GM23338 (cell line): ENCODE data around the gene ACO2. TPM values are rescaled to one million over a fixed set of nuclear protein-coding genes. Genes with fewer than 3 reads are reported as not detected.

Experiments
- ATAC-seq: fragments of 200-7000 bp; cut with Tn5 transposase; 3 replicates; pipeline ENCODE4 v1.9.1; 2020
- DNase-seq: peaks from one replicate; pipeline ENCODE4 v3.0.0-alpha.2; 2015; ENCODE audit warnings: low spot score
- H2AFZ ChIP-seq: fragments of 200-600 bp; sonication (generic); 2 replicates; pipeline ENCODE4 v1.8.0; 2016; ENCODE audit warnings: antibody characterized with exemption, mild to moderate bottlenecking, moderate library complexity
- H3F3A ChIP-seq: fragments of 200-600 bp; sonication (generic); replicated peaks from 2 replicates; pipeline ENCODE4 v1.8.0; 2017; ENCODE audit warnings: antibody characterized with exemption, mixed run types, low read depth
- H3K27ac ChIP-seq: fragments of 200-600 bp; sonication (generic); 2 replicates; pipeline ENCODE4 v1.6.1; 2016; ENCODE audit warnings: low read depth
- H3K27me3 ChIP-seq: fragments of 200-600 bp; sonication (generic); 2 replicates; pipeline ENCODE4 v1.8.0; 2016; ENCODE audit warnings: mild to moderate bottlenecking, mixed run types, moderate library complexity; ENCODE audit not compliant: insufficient read depth
- H3K36me3 ChIP-seq: fragments of 200-600 bp; sonication (generic); 2 replicates; pipeline ENCODE4 v1.8.0; 2016; ENCODE audit warnings: mild to moderate bottlenecking; ENCODE audit not compliant: insufficient read depth
- H3K4me1 ChIP-seq: fragments of 200-600 bp; sonication (generic); 2 replicates; pipeline ENCODE4 v1.8.0; 2016; ENCODE audit warnings: mild to moderate bottlenecking, moderate library complexity; ENCODE audit not compliant: insufficient read depth
- H3K4me2 ChIP-seq: fragments of 200-600 bp; sonication (generic); 2 replicates; pipeline ENCODE4 v1.7.1; 2017; ENCODE audit warnings: mixed run types
- H3K4me3 ChIP-seq: fragments of 200-600 bp; sonication (generic); 2 replicates; pipeline ENCODE4 v1.6.1; 2016; ENCODE audit warnings: mixed run types
- H3K79me2 ChIP-seq: fragments of 200-600 bp; sonication (generic); replicated peaks from 2 replicates; pipeline ENCODE4 v1.8.0; 2017; ENCODE audit warnings: mild to moderate bottlenecking; ENCODE audit not compliant: insufficient read depth
- H3K9me2 ChIP-seq: fragments of 200-600 bp; sonication (generic); 2 replicates; pipeline ENCODE4 v1.8.0; 2017; ENCODE audit not compliant: insufficient read depth
- H4K20me1 ChIP-seq: fragments of 200-600 bp; sonication (generic); replicated peaks from 2 replicates; pipeline ENCODE4 v1.8.0; 2017; ENCODE audit warnings: mild to moderate bottlenecking; ENCODE audit not compliant: insufficient read depth
- H3K27ac Mint-ChIP-seq: 2 replicates; pipeline ENCODE4 v1.8.0; 2020; ENCODE audit warnings: inconsistent platforms, mild to moderate bottlenecking, moderate library complexity, mixed read lengths
- H3K27me3 Mint-ChIP-seq: 3 replicates; pipeline ENCODE4 v1.8.0; 2022; ENCODE audit warnings: low read depth, mild to moderate bottlenecking, moderate library complexity, mixed read lengths, inconsistent platforms; ENCODE audit not compliant: insufficient read depth, poor library complexity
- H3K36me3 Mint-ChIP-seq: 3 replicates; pipeline ENCODE4 v1.8.0; 2021; ENCODE audit warnings: low read depth, mild to moderate bottlenecking, inconsistent platforms, moderate library complexity, mixed read lengths
- H3K4me1 Mint-ChIP-seq: 3 replicates; pipeline ENCODE4 v1.8.0; 2020; ENCODE audit warnings: mild to moderate bottlenecking, inconsistent platforms, mixed read lengths
- H3K4me3 Mint-ChIP-seq: 3 replicates; pipeline ENCODE4 v1.8.0; 2021; ENCODE audit warnings: moderate library complexity, mild to moderate bottlenecking, inconsistent platforms, mixed read lengths
- H3K9me3 Mint-ChIP-seq: 3 replicates; pipeline ENCODE4 v1.8.0; 2020; ENCODE audit warnings: moderate library complexity, mild to moderate bottlenecking, inconsistent platforms, mixed read lengths
- EZH2phosphoT487 ChIP-seq: fragments of 200-600 bp; sonication (generic); IDR thresholded peaks from one replicate; pipeline ENCODE4 v1.8.1; 2018; ENCODE audit warnings: antibody characterized with exemption; ENCODE audit not compliant: unreplicated experiment
- REST ChIP-seq: IDR thresholded peaks from one replicate; pipeline ENCODE4 v1.6.1; 2018; ENCODE audit warnings: antibody characterized with exemption; ENCODE audit not compliant: unreplicated experiment
- STAT1 ChIP-seq: IDR thresholded peaks from one replicate; pipeline ENCODE4 v1.6.1; 2016; ENCODE audit warnings: antibody characterized with exemption; ENCODE audit not compliant: unreplicated experiment
- ZNF462 ChIP-seq: fragments of 250-450 bp; sonication (Bioruptor Pico); IDR thresholded peaks from 2 replicates; pipeline ENCODE4 v1.5.0; 2020; ENCODE audit warnings: mild to moderate bottlenecking, moderate library complexity
- polyA plus RNA-seq: library from polyadenylated mRNA; unstranded; fragments of >200 nt; fragmentation: Nextera tagmentation; extraction: Ambion mirVana; gene quantifications from 2 replicates; pipeline ENCODE4 v1.2.1, GENCODE V29; 2016
- total RNA-seq: library from RNA; depleted of rRNA; stranded (reverse); fragments of >200 nt; shearing (Covaris generic); gene quantifications from 2 replicates; pipeline ENCODE4 v1.2.3, GENCODE V29; 2014

The ACO2 gene
- total and polyA plus RNA-seq, 2 experiments from 2014 or later = 36.2 to 79.7 TPM

- Histone ChIP-seq H3K4me1 (no peaks in the 10 kb centered on the region), H3F3A (peaks cover 4% of the 10 kb centered on the region; the same call in 1 of the 2 replicates), H3K27ac (no peak overlapping the region), H3K9me2 (no peaks in the 10 kb centered on the region), H4K20me1 (no peaks in the 10 kb centered on the region; the same call in 1 of the 2 replicates), H3K27me3 (no peaks in the 10 kb centered on the region), H3K79me2 (no peaks in the 10 kb centered on the region), H3K4me3 (no peak overlapping the region), H3K4me2 (no peak overlapping the region), H3K36me3 (no peaks in the 10 kb centered on the region), H2AFZ (no peak overlapping the region)
- H3K4me1 Mint-ChIP-seq = no peaks in the 10 kb centered on the region
- no peak overlapping the region for H3K27ac Mint-ChIP-seq
- no peak for DNase-seq
- H3K36me3 Mint-ChIP-seq = peaks cover 28% of the 10 kb centered on the region
- ATAC-seq = no peak
- H3K9me3 Mint-ChIP-seq = no peaks in the 10 kb centered on the region
- TF ChIP-seq REST = no peak
- no peak for TF ChIP-seq STAT1
- TF ChIP-seq ZNF462 = no peak
- TF ChIP-seq EZH2phosphoT487 = no peak
- H3K27me3 Mint-ChIP-seq = peaks cover 4% of the 10 kb centered on the region
- H3K4me3 Mint-ChIP-seq = no peak overlapping the region
Observed at GRCh38 chr22:41504397-41504796, 35.5 kb downstream of the ACO2 start.
